DMS53 treated with DMSO at 0.1 percent for 48 hours (cell line): Measurements from ENCODE around the gene SAMD4B.
"Not testable (repeated sequence)": the region's sequence is repeated elsewhere in the genome, so short reads cannot be mapped to it uniquely, and the experiment has no call there.

Experiments used
- DNase-seq: peaks from one replicate; lab custom pipeline; 2025; ENCODE audit not compliant: unreplicated experiment; lab: John Stamatoyannopoulos, UW

The SAMD4B gene

GRCh38 chr19:39363901-39364457 lies 21.8 kb downstream of the SAMD4B start:
- no peak for DNase-seq

GRCh38 chr19:39365531-39365930 lies 23.3 kb downstream of the SAMD4B start:
- no peak for DNase-seq

- no peak for DNase-seq
Measured at GRCh38 chr19:39369200-39369599, 27.0 kb downstream of the SAMD4B start.

GRCh38 chr19:39370735-39371134 lies 28.5 kb downstream of the SAMD4B start:
- no peak for DNase-seq

- no peak for DNase-seq
Measured at GRCh38 chr19:39372047-39372802, 30.0 kb downstream of the SAMD4B start.

- no peak for DNase-seq
Measured at GRCh38 chr19:39372941-39373340, 30.7 kb downstream of the SAMD4B start.

- no peak for DNase-seq
Measured at GRCh38 chr19:39375929-39376328, 33.7 kb downstream of the SAMD4B start.

- DNase-seq: no peak
Measured at GRCh38 chr19:39377373-39378362, 35.4 kb downstream of the SAMD4B start.

- DNase-seq: not testable (repeated sequence)
Measured at GRCh38 chr19:39379366-39379765, 37.1 kb downstream of the SAMD4B start.

- DNase-seq: no peak
Measured at GRCh38 chr19:39379865-39380396, 37.7 kb downstream of the SAMD4B start.

- no peak for DNase-seq
Measured at GRCh38 chr19:39380521-39381502, 38.6 kb downstream of the SAMD4B start.

GRCh38 chr19:39381910-39382611 lies 39.8 kb downstream of the SAMD4B start:
- no peak for DNase-seq

GRCh38 chr19:39382991-39383828 lies 41.0 kb downstream of the SAMD4B start:
- DNase-seq: no peak

- no peak for DNase-seq
Measured at GRCh38 chr19:39384839-39385568, 42.8 kb downstream of the SAMD4B start.

- no peak for DNase-seq
Measured at GRCh38 chr19:39385629-39386411, 43.6 kb downstream of the SAMD4B start.

- DNase-seq: no peak
Measured at GRCh38 chr19:39386557-39386956, 44.3 kb downstream of the SAMD4B start.

- no peak for DNase-seq
Measured at GRCh38 chr19:39388657-39389056, 46.4 kb downstream of the SAMD4B start.
